ENCODE data around the gene SPESP1.
A peak's percentile ranks its signal among the peaks of the same experiment; 100 is the strongest.

SPESP1 gene

GRCh38 chr15:68924866-68925560 lies 5.3 kb upstream of the SPESP1 start:
- DNase-seq (ENCODE audit: low read depth): peak; percentile 76
- peak; percentile 96 for TF ChIP-seq CTCF (IDR thresholded peaks at IDR 0.05; ENCODE audit: insufficient read depth, low read depth, low read length, missing control alignments)

GRCh38 chr15:68933001-68933400 lies 2.7 kb downstream of the SPESP1 start:
- DNase-seq (ENCODE audit: low read depth): no peak
- no peak for TF ChIP-seq CTCF (IDR thresholded peaks at IDR 0.05; ENCODE audit: insufficient read depth, low read depth, low read length, missing control alignments)
- no peak overlapping the region for H3K4me3 ChIP-seq (ENCODE audit: low read length)

More at GRCh38 chr15:68924866-68925560, 5.3 kb upstream of the SPESP1 start:
- no peak overlapping the region for H3K4me3 ChIP-seq (ENCODE audit: low read length)

- no peak overlapping the region for H3K4me3 ChIP-seq (ENCODE audit: low read length)
- DNase-seq (ENCODE audit: low read depth): no peak
- TF ChIP-seq CTCF (IDR thresholded peaks at IDR 0.05; ENCODE audit: insufficient read depth, low read depth, low read length, missing control alignments): no peak
Measured at GRCh38 chr15:68934341-68934740, 4.0 kb downstream of the SPESP1 start.

GRCh38 chr15:68935400-68935937 lies 5.1 kb downstream of the SPESP1 start:
- H3K4me3 ChIP-seq (ENCODE audit: low read length): no peak overlapping the region
- no peak for TF ChIP-seq CTCF (IDR thresholded peaks at IDR 0.05; ENCODE audit: insufficient read depth, low read depth, low read length, missing control alignments)
- no peak for DNase-seq (ENCODE audit: low read depth)

- no peak overlapping the region for H3K4me3 ChIP-seq (ENCODE audit: low read length)
- DNase-seq (ENCODE audit: low read depth): no peak
Measured at GRCh38 chr15:68939501-68939900, 9.2 kb downstream of the SPESP1 start.

GRCh38 chr15:68951813-68952212 lies 21.5 kb downstream of the SPESP1 start:
- H3K4me3 ChIP-seq (ENCODE audit: low read length): no peak overlapping the region
- no peak for DNase-seq (ENCODE audit: low read depth)
- no peak for TF ChIP-seq CTCF (IDR thresholded peaks at IDR 0.05; ENCODE audit: insufficient read depth, low read depth, low read length, missing control alignments)

More at GRCh38 chr15:68939501-68939900, 9.2 kb downstream of the SPESP1 start:
- no peak for TF ChIP-seq CTCF (IDR thresholded peaks at IDR 0.05; ENCODE audit: insufficient read depth, low read depth, low read length, missing control alignments)

- no peak for DNase-seq (ENCODE audit: low read depth)
- no peak overlapping the region for H3K4me3 ChIP-seq (ENCODE audit: low read length)
- TF ChIP-seq CTCF (IDR thresholded peaks at IDR 0.05; ENCODE audit: insufficient read depth, low read depth, low read length, missing control alignments): no peak
Measured at GRCh38 chr15:68957696-68958095, 27.4 kb downstream of the SPESP1 start.
